Neuronal stem cell (in vitro differentiated cells): ENCODE measurements around the gene LNX2.
A peak's percentile ranks its signal among the peaks of the same experiment; 100 is the strongest.

Experiments
- DNase-seq: peaks from one replicate; pipeline ENCODE4 v3.0.0-alpha.2; 2013; ENCODE audit warnings: low spot score
- H2AFZ ChIP-seq: one replicate; pipeline ENCODE4 v1.6.1; 2013; ENCODE audit warnings: mild to moderate bottlenecking, low read length, inconsistent platforms
- H2AK5ac ChIP-seq: 2 replicates; pipeline ENCODE4 v1.6.1; 2013; ENCODE audit warnings: low read depth, mild to moderate bottlenecking, inconsistent platforms, low read length, moderate library complexity, mixed read lengths
- H2BK120ac ChIP-seq: 2 replicates; pipeline ENCODE4 v1.6.1; 2013; ENCODE audit warnings: low read depth, mild to moderate bottlenecking, inconsistent platforms, low read length, moderate library complexity, mixed read lengths
- H2BK12ac ChIP-seq: one replicate; pipeline ENCODE4 v1.6.1; 2013; ENCODE audit warnings: low read length, inconsistent platforms
- H2BK15ac ChIP-seq: 2 replicates; pipeline ENCODE4 v1.6.1; 2013; ENCODE audit warnings: mild to moderate bottlenecking, low read length, inconsistent platforms, mixed read lengths
- H2BK5ac ChIP-seq: one replicate; pipeline ENCODE4 v1.6.1; 2013; ENCODE audit warnings: inconsistent platforms, mild to moderate bottlenecking, low read length, moderate library complexity
- H3K14ac ChIP-seq: one replicate; pipeline ENCODE4 v1.6.1; 2013; ENCODE audit warnings: low read length, inconsistent platforms
- H3K18ac ChIP-seq: 2 replicates; pipeline ENCODE4 v1.6.1; 2013; ENCODE audit warnings: low read length, inconsistent platforms
- H3K23ac ChIP-seq: 2 replicates; pipeline ENCODE4 v1.6.1; 2013; ENCODE audit warnings: low read depth, mild to moderate bottlenecking, mixed read lengths, low read length, inconsistent platforms; ENCODE audit not compliant: poor library complexity
- H3K27ac ChIP-seq: replicated peaks from 3 replicates; pipeline ENCODE4 v1.5.1; 2013; ENCODE audit warnings: low read length, inconsistent platforms
- H3K27me3 ChIP-seq, 3 experiments: 2 replicates each; pipeline ENCODE4 v1.6.1; 2013; ENCODE audit warnings: low read length in 3 of 3, mild to moderate bottlenecking in 2 of 3, inconsistent platforms in 1 of 3, low read depth in 1 of 3, mixed read lengths in 1 of 3, moderate library complexity in 1 of 3; ENCODE audit not compliant: control insufficient read depth in 3 of 3, insufficient read depth in 3 of 3
- H3K36me3 ChIP-seq, 2 donors: replicated peaks in 1 of 2; 2 replicates each; pipeline ENCODE4 v1.6.1; 2013; ENCODE audit warnings: low read length in 2 of 2; ENCODE audit not compliant: control insufficient read depth in 2 of 2, insufficient read depth in 2 of 2
- H3K4ac ChIP-seq: 2 replicates; pipeline ENCODE4 v1.6.1; 2013; ENCODE audit warnings: inconsistent platforms, mild to moderate bottlenecking, low read length, moderate library complexity
- H3K4me1 ChIP-seq, 2 donors: 1 replicate in 1 of 2; 2 replicates in 1 of 2; pipeline ENCODE4 v1.6.1; 2013; ENCODE audit warnings: low read length in 2 of 2, low read depth in 1 of 2; ENCODE audit not compliant: control insufficient read depth in 2 of 2, insufficient read depth in 1 of 2
- H3K4me2 ChIP-seq: one replicate; pipeline ENCODE4 v1.6.1; 2013; ENCODE audit warnings: mild to moderate bottlenecking, low read length, inconsistent platforms; ENCODE audit not compliant: insufficient read depth, poor library complexity, severe bottlenecking
- H3K4me3 ChIP-seq, 2 donors: 2 replicates each; pipeline ENCODE4 v1.5.1; 2013; ENCODE audit warnings: low read length in 2 of 2, mild to moderate bottlenecking in 2 of 2, inconsistent platforms in 1 of 2, moderate library complexity in 1 of 2
- H3K79me1 ChIP-seq: one replicate; pipeline ENCODE4 v1.6.1; 2013; ENCODE audit warnings: low read depth, mild to moderate bottlenecking, inconsistent platforms, low read length, moderate library complexity
- H3K9ac ChIP-seq: one replicate; pipeline ENCODE4 v1.6.1; 2013; ENCODE audit warnings: mild to moderate bottlenecking, low read depth, low read length, inconsistent platforms; ENCODE audit not compliant: poor library complexity
- H3K9me3 ChIP-seq, 2 donors: replicated peaks in 1 of 2; 2 replicates each; pipeline versions ENCODE3 to v1.6.1; 2013; ENCODE audit warnings: low read length in 2 of 2, mild to moderate bottlenecking in 2 of 2, inconsistent platforms in 1 of 2, low read depth in 1 of 2, mixed read lengths in 1 of 2, moderate library complexity in 1 of 2; ENCODE audit not compliant: control insufficient read depth in 2 of 2, insufficient read depth in 1 of 2
- H4K8ac ChIP-seq: one replicate; pipeline ENCODE4 v1.6.1; 2013; ENCODE audit warnings: low read depth, mild to moderate bottlenecking, inconsistent platforms, low read length, moderate library complexity
- H4K91ac ChIP-seq: one replicate; pipeline ENCODE4 v1.6.1; 2013; ENCODE audit warnings: low read length, low read depth, mild to moderate bottlenecking, inconsistent platforms; ENCODE audit not compliant: poor library complexity
- WGBS, 2 donors: extraction: QIAGEN DNeasy Blood & Tissue Kit; methylation state at CpG; one replicate each; pipeline ENCODE4 v1.1.7; 2013; ENCODE audit warnings: missing lambda C conversion rate in 2 of 2, mixed read lengths in 1 of 2; ENCODE audit not compliant: insufficient read length in 2 of 2, insufficient replicate concordance in 1 of 2; ENCODE audit errors: extremely low coverage in 2 of 2; 5-methylcytosine and 5-hydroxymethylcytosine counted together

LNX2 gene

DNA sequence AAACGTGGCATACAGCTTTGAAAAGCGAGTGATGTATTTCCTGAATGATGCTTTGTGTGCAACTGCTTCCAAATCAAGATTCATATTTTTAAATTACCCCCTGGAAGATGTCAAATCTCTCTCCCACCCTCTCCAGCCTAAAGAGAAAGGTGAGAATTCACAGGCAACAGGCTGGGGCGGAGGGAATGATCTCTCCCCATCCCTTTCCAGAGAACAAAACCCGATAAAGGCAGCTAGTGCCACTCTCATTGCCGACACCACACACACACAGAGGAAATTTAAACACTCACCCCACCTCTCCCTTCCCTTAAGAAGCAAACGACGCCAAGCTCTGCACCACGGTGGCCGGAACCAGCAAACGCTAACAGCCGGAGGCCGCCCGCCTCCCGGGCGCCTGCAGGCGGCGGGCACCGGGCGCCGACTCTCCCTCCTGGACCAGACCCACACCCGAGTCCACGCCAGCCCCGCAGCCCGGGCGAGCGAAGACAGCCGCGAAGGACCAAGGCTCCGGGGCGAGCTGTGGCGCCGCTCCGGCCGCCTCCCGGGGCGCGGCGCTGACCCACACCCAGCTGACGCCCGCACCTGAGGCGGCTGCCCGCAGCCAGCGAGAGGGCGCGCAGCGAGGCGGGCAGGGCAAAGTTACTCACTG is 477 bp downstream of the LNX2 start:
- no CpG with 5 or more reads among the region's 47 CpGs for WGBS, 2 donors
- H3K4ac ChIP-seq: no peak overlapping the region
- peaks cover 6 to 10% of the 10 kb centered on the region in 2 donors for H3K4me1 ChIP-seq
- H2BK15ac ChIP-seq: no peak overlapping the region
- no peak overlapping the region for H4K8ac ChIP-seq
- H3K27ac ChIP-seq: peak overlapping the region; percentile 82
- peaks cover 0 to 8% of the 10 kb centered on the region in 2 donors for H3K9me3 ChIP-seq
- H3K27me3 ChIP-seq: no peaks in the 10 kb centered on the region
- peak overlapping the region; percentile 95 for H3K18ac ChIP-seq
- peak overlapping the region; percentile 95 to 99 for H3K4me3 ChIP-seq
- H3K79me1 ChIP-seq: peaks cover 4% of the 10 kb centered on the region
- DNase-seq: no peak
- no peak overlapping the region for H2BK120ac ChIP-seq
- H3K4me2 ChIP-seq: peak overlapping the region; percentile 79
- no peak overlapping the region for H2BK12ac ChIP-seq
- no peak overlapping the region for H4K91ac ChIP-seq
- H3K14ac ChIP-seq: peak overlapping the region; percentile 51
- H2AFZ ChIP-seq: peak overlapping the region; percentile 95
- H2BK5ac ChIP-seq: no peak overlapping the region
- H3K36me3 ChIP-seq: peaks cover 9 to 21% of the 10 kb centered on the region in 2 donors
- no peak overlapping the region for H3K23ac ChIP-seq
- H2AK5ac ChIP-seq: no peak overlapping the region
- peak overlapping the region; percentile 73 for H3K9ac ChIP-seq

DNA sequence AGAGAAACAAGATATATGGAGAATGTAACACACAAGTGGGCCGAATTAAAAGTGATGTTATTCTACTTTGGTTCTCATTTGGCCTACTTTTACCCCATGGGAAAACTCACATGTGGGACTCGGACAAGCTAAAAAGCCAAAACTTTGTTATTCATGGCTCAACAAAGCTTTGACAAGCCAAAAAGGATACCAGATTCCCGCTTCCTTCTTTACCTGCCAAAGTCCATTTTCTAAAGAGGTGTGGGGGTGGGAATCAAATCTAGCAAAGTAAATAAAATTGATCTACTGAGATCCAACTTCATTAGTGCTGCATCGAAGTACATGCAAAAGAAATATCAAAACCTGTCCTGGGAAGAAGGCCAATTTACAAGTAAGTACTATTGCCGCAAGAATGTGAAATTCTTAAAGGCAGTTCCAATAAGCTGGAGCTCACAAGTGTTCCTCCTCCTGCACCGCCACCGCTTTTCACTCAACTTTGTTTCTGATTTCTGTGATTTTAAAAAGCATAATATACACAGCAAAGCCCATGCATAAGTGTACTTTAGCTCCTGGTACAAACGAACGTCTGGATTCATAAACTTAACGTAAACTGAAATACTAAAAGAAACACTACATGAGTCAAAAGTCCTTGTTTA is 1.1 kb downstream of the LNX2 start:
- Histone ChIP-seq H4K91ac (no peak overlapping the region), H3K27me3 (no peaks in the 10 kb centered on the region), H3K4ac (no peak overlapping the region), H2AK5ac (no peak overlapping the region), H3K9ac (no peak overlapping the region), H2BK120ac (no peak overlapping the region), H3K14ac (no peak overlapping the region), H3K27ac (no peak overlapping the region), H3K18ac (no peak overlapping the region), H3K36me3 (peaks cover 7 to 16% of the 10 kb centered on the region in 2 donors), H2AFZ (peak overlapping the region; percentile 95), H3K4me1 (peaks cover 6 to 10% of the 10 kb centered on the region in 2 donors), H3K79me1 (peaks cover 4% of the 10 kb centered on the region), H2BK5ac (no peak overlapping the region), H3K23ac (no peak overlapping the region), H4K8ac (no peak overlapping the region), H2BK12ac (no peak overlapping the region), H2BK15ac (no peak overlapping the region), H3K4me3 (peak overlapping the region; percentile 95 to 99), H3K4me2 (peak overlapping the region; percentile 79), H3K9me3 (peaks cover 0 to 8% of the 10 kb centered on the region in 2 donors)
- no CpG with 5 or more reads among the region's 10 CpGs for WGBS, 2 donors
- no peak for DNase-seq

DNA sequence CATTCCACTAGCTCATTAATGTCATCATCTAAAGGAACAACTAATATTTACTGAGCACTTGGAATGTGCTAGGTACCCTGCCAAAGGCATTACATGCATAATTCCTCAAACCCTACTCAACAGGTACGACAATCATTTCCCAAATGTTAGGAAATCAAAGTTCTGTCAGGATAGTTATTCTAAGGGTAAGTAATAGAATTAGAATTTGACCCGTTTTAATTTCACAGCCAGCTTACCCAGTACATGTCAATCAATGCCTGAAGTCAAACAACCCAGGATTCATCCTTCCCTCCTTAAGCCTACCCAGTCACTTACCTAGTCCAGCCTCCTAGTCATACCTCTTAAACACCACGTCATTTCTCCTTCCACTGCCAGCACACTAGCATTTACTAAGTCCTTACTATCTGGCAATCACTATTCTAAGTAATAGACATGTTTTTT is 2.4 kb downstream of the LNX2 start:
- DNase-seq: no peak
- no peak overlapping the region for H3K14ac ChIP-seq
- H3K4me2 ChIP-seq: no peak overlapping the region
- H3K79me1 ChIP-seq: peaks cover 4% of the 10 kb centered on the region
- no CpG with 5 or more reads among the region's 3 CpGs for WGBS, 2 donors
- no peak overlapping the region for H2BK120ac ChIP-seq
- peaks cover 0 to 3% of the 10 kb centered on the region in 2 donors for H3K9me3 ChIP-seq
- H3K27me3 ChIP-seq: no peaks in the 10 kb centered on the region
- no peak overlapping the region for H3K9ac ChIP-seq
- H3K18ac ChIP-seq: no peak overlapping the region
- H4K8ac ChIP-seq: no peak overlapping the region
- H4K91ac ChIP-seq: no peak overlapping the region
- peaks cover 4 to 7% of the 10 kb centered on the region in 2 donors for H3K4me1 ChIP-seq
- H3K27ac ChIP-seq: no peak overlapping the region
- H3K23ac ChIP-seq: no peak overlapping the region
- no peak overlapping the region for H2BK5ac ChIP-seq
- no peak overlapping the region for H3K4me3 ChIP-seq
- H2AFZ ChIP-seq: no peak overlapping the region
- H2BK12ac ChIP-seq: no peak overlapping the region
- H3K4ac ChIP-seq: no peak overlapping the region
- H3K36me3 ChIP-seq: peaks cover 2% of the 10 kb centered on the region in 2 donors
- H2BK15ac ChIP-seq: no peak overlapping the region
- no peak overlapping the region for H2AK5ac ChIP-seq

DNA sequence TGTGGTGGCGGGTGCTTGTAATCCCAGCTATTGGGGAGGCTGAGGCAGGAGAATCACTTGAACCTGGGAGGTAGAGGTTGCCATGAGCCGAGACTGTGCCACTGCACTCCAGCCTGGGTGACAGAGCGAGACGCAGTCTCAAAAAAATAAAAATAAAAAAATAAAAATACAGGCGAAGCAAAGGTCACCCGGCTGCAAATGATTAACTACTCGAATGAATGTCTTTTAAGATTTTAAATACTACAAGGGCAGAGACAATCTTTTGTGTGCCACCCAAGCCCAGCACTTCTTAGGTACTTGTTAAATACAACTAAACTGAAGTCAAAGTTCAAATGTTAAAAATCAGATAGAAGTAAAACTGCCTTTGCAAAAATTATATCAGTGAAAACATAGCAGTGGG is 6.7 kb downstream of the LNX2 start:
- Histone ChIP-seq H3K4me2 (no peak overlapping the region), H2BK120ac (no peak overlapping the region), H3K18ac (no peak overlapping the region), H2BK12ac (no peak overlapping the region), H2BK15ac (no peak overlapping the region), H3K4me3 (no peak overlapping the region), H3K36me3 (no peaks in the 10 kb centered on the region), H3K9me3 (no peaks in the 10 kb centered on the region), H3K23ac (no peak overlapping the region), H2BK5ac (no peak overlapping the region), H3K4ac (no peak overlapping the region), H4K91ac (no peak overlapping the region), H3K14ac (no peak overlapping the region), H3K4me1 (peaks cover under 1 to 1% of the 10 kb centered on the region in 2 donors), H3K27ac (no peak overlapping the region), H4K8ac (no peak overlapping the region), H3K27me3 (no peaks in the 10 kb centered on the region), H3K9ac (no peak overlapping the region), H2AK5ac (no peak overlapping the region), H2AFZ (no peak overlapping the region), H3K79me1 (no peaks in the 10 kb centered on the region)
- DNase-seq: no peak
- WGBS, 2 donors: no CpG with 5 or more reads among the region's 7 CpGs
